H1 (cell line): Measurements from ENCODE around the gene VOPP1. TPM values are rescaled to one million over a fixed set of nuclear protein-coding genes. Genes with fewer than 3 reads are reported as not detected.

ENCODE experiments used
- CTCF ChIA-PET: fragments of 300-600 bp; sonication (Branson Sonifier 250); formaldehyde crosslinking; loops from one replicate; lab custom pipeline; 2021; ENCODE audit not compliant: partially characterized antibody; lab: Charles Lee
- POLR2A ChIA-PET: fragments of 300-600 bp; sonication (Branson Sonifier 250); formaldehyde crosslinking; loops from one replicate; lab custom pipeline; 2021; ENCODE audit warnings: inconsistent platforms; ENCODE audit not compliant: partially characterized antibody; lab: Charles Lee
- DNase-seq, 2 experiments: peaks; one replicate each; pipeline versions ENCODE4 v3.0.0 to v3.0.0-alpha.2; 2010 to 2022; ENCODE audit warnings: low spot score in 2 of 2, low read depth in 1 of 2, mixed read lengths in 1 of 2
- FAIRE-seq: peaks from 2 replicates; lab custom pipeline; 2011; peaks lifted over from hg19 to GRCh38; lab: Jason Lieb, UNC
- H2AFZ ChIP-seq: 2 replicates; pipeline ENCODE4 v1.8.1; 2012; ENCODE audit warnings: low read length, inconsistent platforms
- H2AK5ac ChIP-seq: 2 replicates; pipeline ENCODE4 v1.6.1; 2013; ENCODE audit warnings: low read depth, low read length
- H2BK120ac ChIP-seq: replicated peaks from 2 replicates; pipeline ENCODE3; 2013; ENCODE audit warnings: low read depth, low read length, inconsistent platforms
- H2BK12ac ChIP-seq: 2 replicates; pipeline ENCODE4 v1.6.1; 2013; ENCODE audit warnings: low read depth, low read length
- H2BK15ac ChIP-seq: 2 replicates; pipeline ENCODE4 v1.6.1; 2013; ENCODE audit warnings: low read length
- H2BK20ac ChIP-seq: 2 replicates; pipeline ENCODE4 v1.6.1; 2013; ENCODE audit warnings: low read length
- H2BK5ac ChIP-seq: 2 replicates; pipeline ENCODE4 v1.6.1; 2013; ENCODE audit warnings: low read depth, low read length
- H3K14ac ChIP-seq: 2 replicates; pipeline ENCODE4 v1.6.1; 2013; ENCODE audit warnings: inconsistent platforms; ENCODE audit not compliant: insufficient read length
- H3K18ac ChIP-seq: 2 replicates; pipeline ENCODE4 v1.6.1; 2013; ENCODE audit warnings: low read length; ENCODE audit errors: extremely low read depth
- H3K23ac ChIP-seq: 2 replicates; pipeline ENCODE4 v1.6.1; 2013; ENCODE audit warnings: inconsistent platforms; ENCODE audit not compliant: insufficient read length
- H3K23me2 ChIP-seq: 2 replicates; pipeline ENCODE4 v1.6.1; 2013; ENCODE audit warnings: low read depth, low read length
- H3K27ac ChIP-seq: 2 replicates; pipeline ENCODE4 v1.6.1; 2011; ENCODE audit warnings: low read depth, low read length, inconsistent platforms
- H3K27me3 ChIP-seq, 4 experiments: replicated peaks in 1 of 4; 1 replicate in 1 of 4; 2 replicates in 3 of 4; pipeline versions ENCODE4 v1.6.1 to v1.8.1; 2011 to 2013; ENCODE audit warnings: low read length in 3 of 4, mild to moderate bottlenecking in 3 of 4, inconsistent platforms in 2 of 4, mixed read lengths in 2 of 4, moderate library complexity in 1 of 4; ENCODE audit not compliant: control insufficient read depth in 3 of 4, insufficient read depth in 3 of 4; ENCODE audit errors: extremely low read depth in 1 of 4
- H3K36me3 ChIP-seq, 4 experiments: 2 replicates each; pipeline versions ENCODE4 v1.6.1 to v1.8.1; 2011 to 2013; ENCODE audit warnings: mild to moderate bottlenecking in 4 of 4, low read length in 3 of 4, moderate library complexity in 2 of 4, control low read depth in 1 of 4, inconsistent platforms in 1 of 4; ENCODE audit not compliant: insufficient read depth in 4 of 4, control insufficient read depth in 2 of 4
- H3K4ac ChIP-seq: replicated peaks from 2 replicates; pipeline ENCODE3; 2013; ENCODE audit warnings: low read length, low read depth, mixed read lengths, inconsistent platforms; ENCODE audit not compliant: insufficient read length
- H3K4me1 ChIP-seq, 4 experiments: replicated peaks in 1 of 4; 1 replicate in 1 of 4; 2 replicates in 3 of 4; pipeline versions ENCODE4 v1.6.1 to v1.8.1; 2011 to 2013; ENCODE audit warnings: low read length in 3 of 4, inconsistent platforms in 2 of 4, mixed read lengths in 1 of 4; ENCODE audit not compliant: insufficient read depth in 4 of 4, control insufficient read depth in 3 of 4
- H3K4me2 ChIP-seq, 2 experiments: 2 replicates each; pipeline versions ENCODE4 v1.6.1 to v1.8.1; 2011 to 2013; ENCODE audit warnings: low read depth in 2 of 2, low read length in 2 of 2, control low read depth in 1 of 2, inconsistent platforms in 1 of 2, mild to moderate bottlenecking in 1 of 2; ENCODE audit not compliant: insufficient read depth in 1 of 2
- H3K4me3 ChIP-seq, 4 experiments: fragments of 200-600, 300-600 bp in 1 of 4; sonication (generic), shearing (Covaris generic), sonication (Bioruptor Twin) in 1 of 4; 2 replicates each; pipeline versions ENCODE4 v1.5.1 to v1.8.1; 2011 to 2016; ENCODE audit warnings: low read length in 4 of 4, low read depth in 3 of 4, control low read depth in 2 of 4, inconsistent platforms in 2 of 4, mild to moderate bottlenecking in 2 of 4, mixed read lengths in 1 of 4, moderate library complexity in 1 of 4; ENCODE audit not compliant: insufficient read depth in 2 of 4; ENCODE audit errors: extremely low read depth in 1 of 4
- H3K56ac ChIP-seq: replicated peaks from 2 replicates; pipeline ENCODE3; 2013; ENCODE audit warnings: low read depth, mild to moderate bottlenecking, mixed read lengths, low read length, inconsistent platforms; ENCODE audit not compliant: insufficient read length
- H3K79me1 ChIP-seq: 2 replicates; pipeline ENCODE4 v1.6.1; 2013; ENCODE audit warnings: low read depth, low read length, control low read depth
- H3K79me2 ChIP-seq, 2 experiments: 2 replicates each; pipeline versions ENCODE4 v1.6.1 to v1.8.1; 2012 to 2013; ENCODE audit warnings: low read length in 2 of 2, mild to moderate bottlenecking in 2 of 2, inconsistent platforms in 1 of 2; ENCODE audit not compliant: insufficient read depth in 2 of 2, control insufficient read depth in 1 of 2
- H3K9ac ChIP-seq, 4 experiments: replicated peaks in 1 of 4; 1 replicate in 1 of 4; 2 replicates in 3 of 4; pipeline versions ENCODE4 v1.6.1 to v1.8.1; 2011 to 2013; ENCODE audit warnings: low read depth in 3 of 4, low read length in 3 of 4, control low read depth in 2 of 4, mild to moderate bottlenecking in 2 of 4, moderate library complexity in 2 of 4, inconsistent platforms in 1 of 4; ENCODE audit errors: extremely low read depth in 1 of 4
- H3K9me3 ChIP-seq, 2 experiments: 2 replicates each; pipeline versions ENCODE4 v1.6.1 to v1.8.1; 2012 to 2013; ENCODE audit warnings: mild to moderate bottlenecking in 2 of 2, moderate library complexity in 2 of 2, control low read depth in 1 of 2, inconsistent platforms in 1 of 2, low read depth in 1 of 2, low read length in 1 of 2, mixed read lengths in 1 of 2; ENCODE audit not compliant: insufficient read depth in 2 of 2
- H4K20me1 ChIP-seq, 2 experiments: replicated peaks in 1 of 2; 2 replicates each; pipeline versions ENCODE3 to v1.8.1; 2011 to 2013; ENCODE audit warnings: inconsistent platforms in 2 of 2, low read length in 2 of 2, mild to moderate bottlenecking in 1 of 2; ENCODE audit not compliant: insufficient read depth in 2 of 2, control insufficient read depth in 1 of 2
- H4K5ac ChIP-seq: 2 replicates; pipeline ENCODE4 v1.6.1; 2013; ENCODE audit warnings: low read length, low read depth, mixed read lengths, inconsistent platforms; ENCODE audit not compliant: insufficient read length
- H4K8ac ChIP-seq: 2 replicates; pipeline ENCODE4 v1.8.0; 2013; ENCODE audit warnings: mild to moderate bottlenecking, moderate library complexity, low read length, inconsistent platforms; ENCODE audit not compliant: insufficient read depth; ENCODE audit errors: extremely low read depth
- H4K91ac ChIP-seq: replicated peaks from 2 replicates; pipeline ENCODE3; 2013; ENCODE audit warnings: low read length, mixed read lengths, inconsistent platforms; ENCODE audit not compliant: insufficient read length
- EP300 ChIP-seq, 2 experiments: IDR thresholded peaks; 1 replicate in 1 of 2; 2 replicates in 1 of 2; pipeline ENCODE4 v1.6.1; 2011 to 2012; ENCODE audit warnings: low read depth in 2 of 2, low read length in 2 of 2, mild to moderate bottlenecking in 2 of 2, borderline replicate concordance in 1 of 2, inconsistent platforms in 1 of 2, moderate library complexity in 1 of 2
- GTF2F1 ChIP-seq: IDR thresholded peaks from 2 replicates; pipeline ENCODE4 v1.6.1; 2012; ENCODE audit warnings: low read depth, low read length, improper control_type of control experiment, borderline replicate concordance
- KDM4A ChIP-seq: IDR thresholded peaks from one replicate; pipeline ENCODE4 v1.7.1; 2012; ENCODE audit warnings: low read depth, mild to moderate bottlenecking, moderate library complexity, low read length, inconsistent platforms; ENCODE audit not compliant: severe bottlenecking
- RAD21 ChIP-seq, 2 experiments: IDR thresholded peaks in 1 of 2; conservative IDR thresholded peaks in 1 of 2; 2 replicates each; pipeline ENCODE4 v1.6.1; 2011; ENCODE audit warnings: low read depth in 2 of 2, low read length in 2 of 2, improper control_type of control experiment in 1 of 2, inconsistent platforms in 1 of 2, mild to moderate bottlenecking in 1 of 2, moderate library complexity in 1 of 2
- RBBP5 ChIP-seq: IDR thresholded peaks from 2 replicates; pipeline ENCODE4 v1.7.1; 2012; ENCODE audit warnings: low read depth, mild to moderate bottlenecking, inconsistent platforms, low read length, moderate library complexity, borderline replicate concordance
- SIN3A ChIP-seq, 2 experiments: IDR thresholded peaks in 1 of 2; conservative IDR thresholded peaks in 1 of 2; 2 replicates each; pipeline ENCODE4 v1.6.1; 2011 to 2012; ENCODE audit warnings: low read length in 2 of 2, improper control_type of control experiment in 1 of 2, low read depth in 1 of 2, mild to moderate bottlenecking in 1 of 2
- WGBS, 2 experiments: shearing (Covaris generic) in 1 of 2; methylation state at CpG; one replicate each; pipeline versions ENCODE4 v1.1.6 to v1.1.7; 2013 to 2015; ENCODE audit warnings: low lambda C conversion rate in 2 of 2, mixed read lengths in 2 of 2, inconsistent platforms in 1 of 2, low coverage in 1 of 2, missing lambda C conversion rate in 1 of 2; ENCODE audit not compliant: insufficient replicate concordance in 2 of 2, insufficient coverage in 1 of 2, insufficient read length in 1 of 2; ENCODE audit errors: extremely low coverage in 1 of 2, missing lambda C conversion rate in 1 of 2; 5-methylcytosine and 5-hydroxymethylcytosine counted together
- polyA plus RNA-seq, 7 experiments: library from polyadenylated mRNA; depleted of rRNA in 3 of 7; stranded (reverse) in 5 of 7; unstranded in 2 of 7; fragments of >200 nt in 5 of 7; fragments of 200-250 nt in 2 of 7; gene quantifications; 1 replicate in 5 of 7; 2 replicates in 1 of 7; 4 replicates in 1 of 7; pipeline versions ENCODE4 v1.2.1 to v1.2.3, GENCODE V29; 2011 to 2013; ENCODE audit warnings: missing spikeins in 2 of 7, mixed read lengths in 2 of 7
- total RNA-seq: library from RNA; stranded (reverse); fragmentation: NEBNext Ultra II Directional; extraction: Animal tissue kit (Norgen Biotek cat#: 25700); gene quantifications from 2 replicates; pipeline ENCODE4 v1.2.1, GENCODE V29; 2021
- TF ChIP-seq, protein P1 (sequence below): IDR thresholded peaks from 2 replicates; pipeline ENCODE4 v1.6.1; 2011; ENCODE audit warnings: low read length, improper control_type of control experiment
- TF ChIP-seq, protein P2 (sequence below): IDR thresholded peaks from 2 replicates; pipeline ENCODE4 v1.6.1; 2012; ENCODE audit warnings: inconsistent platforms

Gene VOPP1
- total and polyA plus RNA-seq, 2 of the 8 experiments (the other 6 are each of a cell fraction or from before 2014, with no cell fraction given) = 44.7 to 83.0 TPM

DNA sequence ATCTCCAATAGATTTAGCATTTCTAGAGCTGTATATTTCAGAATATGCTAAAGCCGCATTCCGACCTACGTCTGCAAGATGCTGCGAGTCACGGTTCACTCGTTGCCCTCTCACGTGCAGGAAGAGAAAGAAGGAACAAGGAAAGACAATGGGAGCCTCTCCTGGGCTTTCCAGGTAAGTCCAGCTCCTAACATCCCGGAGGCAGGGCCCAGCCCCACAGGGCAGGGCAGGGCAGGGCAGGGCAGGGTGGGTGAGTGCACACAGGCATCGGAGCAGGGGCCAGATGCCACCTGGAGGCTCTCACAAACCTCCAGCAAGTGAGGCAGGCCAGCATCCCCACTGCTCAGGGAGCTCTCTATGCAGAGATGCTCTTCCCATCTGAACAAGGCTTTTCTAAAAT lies 50.8 kb downstream of the VOPP1 start:
- Histone ChIP-seq H2BK120ac (no peak overlapping the region), H3K4me1 (peaks cover 0 to 19% (median 8%) of the 10 kb centered on the region in 4 experiments; a peak in 6 of 7 replicates), H3K79me2 (peaks cover 0 to 51% of the 10 kb centered on the region in 2 experiments; a peak in 2 of 4 replicates), H3K14ac (no peak overlapping the region), H2BK20ac (no peak overlapping the region), H4K20me1 (peaks cover 20 to 24% of the 10 kb centered on the region in 2 experiments), H2AFZ (no peak overlapping the region), H3K56ac (no peak overlapping the region), H2AK5ac (no peak overlapping the region), H3K9ac (no peak overlapping the region), H3K23ac (no peak overlapping the region), H3K36me3 (peaks cover 0 to 16% (median 8%) of the 10 kb centered on the region in 4 experiments; a peak in 4 of 8 replicates), H3K4me3 (no peak overlapping the region), H3K4ac (no peak overlapping the region), H3K18ac (no peak overlapping the region), H3K79me1 (peaks cover 9% of the 10 kb centered on the region), H4K5ac (no peak overlapping the region), H2BK15ac (no peak overlapping the region), H3K9me3 (no peaks in the 10 kb centered on the region), H2BK5ac (no peak overlapping the region), H3K23me2 (no peaks in the 10 kb centered on the region), H3K27ac (no peak overlapping the region), H3K4me2 (no peak overlapping the region; a peak in 1 of 4 replicates), H4K91ac (no peak overlapping the region), H3K27me3 (no peaks in the 10 kb centered on the region), H4K8ac (no peak overlapping the region), H2BK12ac (no peak overlapping the region)
- WGBS, 2 experiments = 79% methylated on average over 9 of the region's 9 CpGs; no CpG with 5 or more reads in 1 of the 2 experiments
- CTCF ChIA-PET = interaction anchor here (0.8 to 3.2 kb wide), 9 partner anchors 9 to 97 kb away, joined by 3 to 10 read pairs (median 4); no protein-coding TSS in a partner anchor
- FAIRE-seq (no peak), DNase-seq (no peak)
- POLR2A ChIA-PET = interaction anchor here (0.9 to 1.2 kb wide), 2 partner anchors 13 to 33 kb away, joined by 3 read pairs; no protein-coding TSS in a partner anchor
- no peak for TF ChIP-seq KDM4A
- TF ChIP-seq, protein P1, sequence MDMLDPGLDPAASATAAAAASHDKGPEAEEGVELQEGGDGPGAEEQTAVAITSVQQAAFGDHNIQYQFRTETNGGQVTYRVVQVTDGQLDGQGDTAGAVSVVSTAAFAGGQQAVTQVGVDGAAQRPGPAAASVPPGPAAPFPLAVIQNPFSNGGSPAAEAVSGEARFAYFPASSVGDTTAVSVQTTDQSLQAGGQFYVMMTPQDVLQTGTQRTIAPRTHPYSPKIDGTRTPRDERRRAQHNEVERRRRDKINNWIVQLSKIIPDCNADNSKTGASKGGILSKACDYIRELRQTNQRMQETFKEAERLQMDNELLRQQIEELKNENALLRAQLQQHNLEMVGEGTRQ = no peak
- peak; percentile 19 to 35; a peak in 2 of 4 replicates for TF ChIP-seq RAD21 (IDR thresholded peaks at IDR 0.05 in 1 of 2, conservative IDR thresholded peaks at IDR 0.05 in 1 of 2; ENCODE audit: low read depth in 2 of 2, low read length in 2 of 2)
- TF ChIP-seq GTF2F1 = no peak
- no peak for TF ChIP-seq EP300 (IDR thresholded peaks at IDR 0.05; ENCODE audit: borderline replicate concordance in 1 of 2, low read depth in 2 of 2, low read length in 2 of 2)
- TF ChIP-seq RBBP5 = no peak
- TF ChIP-seq SIN3A (conservative IDR thresholded peaks at IDR 0.05 in 1 of 2, IDR thresholded peaks at IDR 0.05 in 1 of 2; ENCODE audit: low read depth in 1 of 2, low read length in 2 of 2) = no peak
- TF ChIP-seq, protein P2, sequence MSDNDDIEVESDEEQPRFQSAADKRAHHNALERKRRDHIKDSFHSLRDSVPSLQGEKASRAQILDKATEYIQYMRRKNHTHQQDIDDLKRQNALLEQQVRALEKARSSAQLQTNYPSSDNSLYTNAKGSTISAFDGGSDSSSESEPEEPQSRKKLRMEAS = no peak
